ENCODE measurements around the gene BHLHE41.

DNA sequence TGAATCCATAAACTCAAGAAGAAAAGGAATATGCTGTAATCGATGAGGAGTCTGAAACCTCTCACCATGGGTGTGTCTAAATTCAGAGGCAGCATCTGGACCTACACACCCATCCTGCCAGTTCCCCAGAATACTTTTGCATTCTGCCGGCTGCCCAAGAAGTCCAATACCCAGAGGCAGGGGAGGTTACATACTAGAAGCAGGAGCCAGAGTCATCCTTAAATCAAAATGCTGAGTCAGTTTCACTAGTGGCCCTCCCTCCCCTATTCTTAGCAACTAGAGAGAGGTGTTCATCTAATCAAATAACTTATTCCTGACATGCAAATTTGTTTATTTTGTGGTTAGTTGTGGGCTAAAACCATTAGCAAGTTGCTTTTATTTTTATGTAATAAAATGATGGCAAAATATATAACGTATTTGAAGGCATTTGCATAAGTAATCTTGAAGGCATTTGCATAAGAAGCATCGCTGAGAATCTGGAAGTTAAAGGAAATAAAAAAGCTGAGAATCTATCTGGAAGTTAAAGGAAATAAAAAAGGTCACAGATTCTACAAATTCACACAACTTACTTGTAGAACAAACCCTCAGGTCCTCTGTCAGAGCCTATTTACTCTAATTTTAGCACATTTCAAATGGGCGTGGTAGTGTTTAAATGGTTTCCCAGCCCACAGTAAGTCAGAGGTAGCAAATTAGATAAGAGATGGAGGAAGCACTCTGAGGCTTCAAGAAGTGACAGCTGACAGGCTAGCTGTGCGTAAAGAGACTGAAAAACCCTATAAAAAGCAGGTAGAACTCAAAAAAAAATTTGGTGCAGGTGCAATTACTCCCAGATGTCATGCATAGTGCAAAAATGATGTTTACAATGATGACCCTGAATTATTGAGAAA lies 7.8 kb downstream of the BHLHE41 start:
- TF ChIP-seq EZH2phosphoT487 (IDR thresholded peaks at IDR 0.05; ENCODE audit: borderline replicate concordance), result no peak
- TF ChIP-seq, protein P1, sequence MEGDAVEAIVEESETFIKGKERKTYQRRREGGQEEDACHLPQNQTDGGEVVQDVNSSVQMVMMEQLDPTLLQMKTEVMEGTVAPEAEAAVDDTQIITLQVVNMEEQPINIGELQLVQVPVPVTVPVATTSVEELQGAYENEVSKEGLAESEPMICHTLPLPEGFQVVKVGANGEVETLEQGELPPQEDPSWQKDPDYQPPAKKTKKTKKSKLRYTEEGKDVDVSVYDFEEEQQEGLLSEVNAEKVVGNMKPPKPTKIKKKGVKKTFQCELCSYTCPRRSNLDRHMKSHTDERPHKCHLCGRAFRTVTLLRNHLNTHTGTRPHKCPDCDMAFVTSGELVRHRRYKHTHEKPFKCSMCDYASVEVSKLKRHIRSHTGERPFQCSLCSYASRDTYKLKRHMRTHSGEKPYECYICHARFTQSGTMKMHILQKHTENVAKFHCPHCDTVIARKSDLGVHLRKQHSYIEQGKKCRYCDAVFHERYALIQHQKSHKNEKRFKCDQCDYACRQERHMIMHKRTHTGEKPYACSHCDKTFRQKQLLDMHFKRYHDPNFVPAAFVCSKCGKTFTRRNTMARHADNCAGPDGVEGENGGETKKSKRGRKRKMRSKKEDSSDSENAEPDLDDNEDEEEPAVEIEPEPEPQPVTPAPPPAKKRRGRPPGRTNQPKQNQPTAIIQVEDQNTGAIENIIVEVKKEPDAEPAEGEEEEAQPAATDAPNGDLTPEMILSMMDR (conservative IDR thresholded peaks at IDR 0.05; ENCODE audit: low read length), result no peak

All from Loucy (cell line).